HG03460 (cell line): Measurements from ENCODE around the gene HDGF.

ENCODE experiments used
- ATAC-seq: cut with Tn5 transposase; IDR thresholded peaks from one replicate; pipeline ENCODE4 v1.9.1; 2021; ENCODE audit not compliant: unreplicated experiment

Gene HDGF

DNA sequence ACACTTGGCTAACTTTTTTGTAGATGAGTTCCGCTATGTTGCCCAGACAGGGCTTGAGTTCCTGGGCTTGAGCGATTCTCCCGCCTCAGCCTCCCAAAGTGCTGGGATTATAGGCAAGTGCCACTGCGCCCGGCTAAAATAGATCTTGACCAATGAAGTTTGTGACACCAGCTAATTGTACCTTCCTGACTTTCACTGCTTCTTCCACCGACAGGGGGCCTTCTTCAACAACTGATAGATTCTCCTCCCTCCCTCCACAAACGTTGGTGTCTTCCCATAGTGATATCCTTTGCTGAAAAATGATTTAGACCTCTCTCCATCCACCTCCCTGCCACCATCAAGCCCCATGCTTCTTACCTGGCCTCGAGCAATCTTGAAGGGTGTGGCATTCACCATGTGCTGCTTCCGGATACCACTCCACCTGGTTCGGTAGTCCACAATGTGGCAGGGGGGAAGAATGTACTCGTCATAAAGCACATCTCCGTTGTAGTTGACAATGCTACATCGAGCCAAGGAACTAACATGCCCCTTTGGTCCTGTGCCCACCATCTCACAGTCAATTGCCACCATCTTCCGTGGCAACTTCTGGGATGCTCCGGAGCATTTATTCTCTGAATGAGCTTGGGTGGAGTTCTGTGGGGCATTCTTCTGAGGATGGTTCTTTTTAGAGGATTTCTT, 24.8 kb downstream of the HDGF start:
- ATAC-seq: no peak

DNA sequence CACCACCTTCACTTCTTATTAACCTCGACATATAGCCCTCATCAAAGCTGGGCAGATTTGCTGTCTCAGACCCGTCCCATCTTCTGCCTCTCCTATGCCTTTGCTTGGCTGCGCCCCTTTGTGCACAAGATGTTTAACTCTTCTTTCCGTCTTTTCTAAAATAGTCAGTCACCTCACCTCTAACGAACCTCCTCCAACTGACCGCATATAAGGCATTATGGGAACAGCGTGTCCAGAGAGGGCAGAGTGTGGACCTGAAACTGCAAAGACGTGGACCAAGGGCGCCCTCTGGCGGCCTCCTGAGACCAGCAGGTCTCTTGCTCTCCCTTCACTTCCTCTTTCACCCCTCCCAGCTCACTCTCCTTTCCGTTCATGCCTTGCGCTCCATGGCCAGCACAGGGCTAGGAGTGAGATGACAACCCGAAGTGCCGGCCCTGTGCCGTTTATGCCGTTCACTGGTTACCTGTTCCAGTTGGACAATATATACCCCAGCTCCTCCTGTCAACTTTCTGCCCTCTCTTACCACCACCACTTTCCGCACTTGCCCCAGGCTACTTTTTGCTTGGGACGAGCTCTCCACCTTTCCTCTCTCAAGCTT, 25.7 kb downstream of the HDGF start:
- ATAC-seq: no peak

DNA sequence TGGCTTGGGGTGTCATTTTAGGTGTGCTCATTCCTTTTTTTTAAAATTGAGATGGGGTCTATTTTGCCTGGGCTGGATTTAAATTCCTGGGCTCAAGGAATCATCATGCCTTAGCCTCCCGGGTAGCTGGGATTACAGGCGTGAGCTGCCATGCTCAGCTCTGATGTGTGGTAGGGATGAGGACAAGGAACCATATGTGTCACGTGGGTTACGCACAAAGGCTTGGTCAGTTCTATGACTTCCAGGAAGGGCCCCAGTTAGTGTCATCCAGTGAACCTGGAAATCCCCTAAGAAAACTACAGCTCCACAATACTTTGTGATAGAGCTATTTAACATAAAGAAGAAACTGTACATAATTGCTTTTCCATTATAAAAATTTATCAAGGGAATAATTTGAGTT, 29.9 kb downstream of the HDGF start:
- no peak for ATAC-seq

DNA sequence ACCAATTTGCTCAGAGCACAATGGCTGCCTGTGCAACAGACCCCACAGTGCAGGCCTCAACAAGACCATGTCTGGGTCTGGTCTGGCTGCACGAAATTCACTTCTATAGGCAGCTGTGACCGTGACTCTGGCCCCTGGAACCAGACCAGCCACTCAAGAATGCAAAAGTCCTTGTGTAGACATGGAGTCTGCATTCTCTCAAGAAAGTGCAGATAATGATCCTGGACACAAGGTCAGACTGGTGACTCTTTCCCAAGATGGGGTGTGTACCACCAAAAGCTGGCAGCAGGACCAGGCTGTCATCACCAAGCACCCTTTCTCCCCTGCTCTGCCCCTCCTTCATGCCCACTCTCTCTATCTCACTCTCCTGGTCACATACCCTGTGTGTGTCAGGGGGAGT, 30.3 kb downstream of the HDGF start:
- no peak for ATAC-seq

DNA sequence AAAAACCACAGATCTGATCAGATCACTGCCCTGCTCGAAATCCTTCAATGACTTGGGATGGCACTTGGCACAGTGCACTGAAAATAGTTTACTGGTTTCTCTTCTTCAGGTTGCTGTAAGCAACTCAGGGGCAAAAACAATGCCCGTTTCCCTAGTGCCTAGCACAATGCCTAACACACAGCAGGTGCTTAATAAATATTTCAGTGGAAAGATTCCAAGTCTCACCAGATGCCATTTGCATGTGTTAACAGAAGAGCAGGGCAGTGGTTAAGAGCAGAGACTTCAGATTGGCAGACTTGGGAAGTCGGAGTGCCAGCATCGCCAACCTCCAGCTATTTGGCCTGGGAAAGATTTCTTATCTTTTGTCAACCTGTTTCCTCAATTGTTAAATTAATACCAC, 34.1 kb downstream of the HDGF start:
- no peak for ATAC-seq

DNA sequence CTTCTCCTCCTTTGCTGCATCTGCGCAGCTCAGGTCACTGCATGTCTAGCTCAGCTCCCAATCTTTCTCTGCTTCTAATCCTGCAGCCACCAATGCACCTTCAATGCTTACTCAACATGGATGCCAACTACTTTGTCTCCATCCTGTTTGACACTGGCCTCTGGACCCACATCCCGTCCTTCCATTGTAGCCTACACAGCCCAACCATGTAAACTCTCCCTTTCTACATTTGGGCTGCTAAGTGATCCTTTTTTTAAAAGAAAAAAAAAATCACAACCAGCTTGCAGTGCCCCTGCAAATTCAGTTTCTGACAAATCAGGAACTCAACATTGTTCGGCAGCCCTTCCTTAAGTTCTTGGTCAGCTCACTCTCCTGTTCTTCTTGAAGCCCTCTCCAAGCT, 36.6 kb downstream of the HDGF start:
- ATAC-seq: no peak

DNA sequence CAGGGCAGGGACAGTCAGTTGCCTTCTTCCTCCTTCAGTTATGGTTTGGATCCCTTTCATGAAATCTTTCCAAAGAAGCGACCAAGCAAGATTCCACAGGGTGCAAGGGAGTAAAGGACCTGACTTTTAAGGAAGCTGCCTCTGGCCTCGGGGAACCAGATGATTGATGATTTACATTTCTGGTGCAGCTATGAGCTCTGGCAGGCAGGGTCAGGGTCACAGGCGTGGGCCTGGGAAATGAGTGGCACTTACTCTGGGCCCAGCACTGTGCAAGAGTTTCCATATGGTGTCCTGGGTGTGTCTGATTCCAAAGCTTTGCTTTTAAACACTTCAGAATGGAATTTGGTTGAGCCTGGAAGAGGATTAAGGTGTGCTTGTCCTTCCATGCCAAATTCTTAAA, 38.8 kb downstream of the HDGF start:
- ATAC-seq: no peak

DNA sequence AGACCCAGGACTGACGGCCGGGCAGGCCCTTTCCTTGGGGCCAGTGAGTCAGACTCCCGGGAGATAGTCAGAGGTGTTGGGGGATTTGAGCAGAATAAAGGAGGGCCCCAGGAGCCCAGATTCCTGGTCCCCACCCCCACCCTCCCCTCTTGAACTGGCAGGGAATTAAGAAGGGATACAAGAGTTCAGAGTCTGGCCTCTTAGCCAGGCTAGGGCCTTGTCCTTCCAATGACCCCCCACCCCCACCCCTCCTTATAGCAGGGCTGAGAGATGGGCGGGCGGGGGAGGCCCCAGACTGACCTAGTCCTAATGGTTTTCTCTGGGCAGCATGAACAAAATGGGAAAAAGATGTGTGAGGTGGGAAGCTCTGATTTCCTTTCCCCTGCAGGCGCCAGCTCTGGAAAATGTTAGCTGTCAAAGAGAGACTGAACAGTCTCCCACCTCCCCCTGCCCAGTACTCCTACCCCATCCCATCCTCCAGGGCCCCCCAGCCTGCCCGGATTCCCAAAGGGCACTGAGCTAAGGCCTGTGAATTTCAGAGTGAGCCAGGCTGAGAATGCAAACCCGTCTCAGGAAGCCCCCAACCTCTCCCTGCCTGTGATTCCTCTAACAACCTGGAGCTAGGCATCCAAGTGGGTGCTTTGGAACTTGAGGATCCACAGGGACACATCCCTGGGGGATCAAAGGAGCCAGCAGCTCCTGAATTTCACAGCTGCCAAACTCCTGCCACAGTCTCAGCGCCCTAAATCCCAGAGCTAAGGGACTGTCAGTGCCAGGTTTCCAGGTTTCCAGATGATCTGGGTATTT, 40.3 kb downstream of the HDGF start:
- ATAC-seq: no peak

DNA sequence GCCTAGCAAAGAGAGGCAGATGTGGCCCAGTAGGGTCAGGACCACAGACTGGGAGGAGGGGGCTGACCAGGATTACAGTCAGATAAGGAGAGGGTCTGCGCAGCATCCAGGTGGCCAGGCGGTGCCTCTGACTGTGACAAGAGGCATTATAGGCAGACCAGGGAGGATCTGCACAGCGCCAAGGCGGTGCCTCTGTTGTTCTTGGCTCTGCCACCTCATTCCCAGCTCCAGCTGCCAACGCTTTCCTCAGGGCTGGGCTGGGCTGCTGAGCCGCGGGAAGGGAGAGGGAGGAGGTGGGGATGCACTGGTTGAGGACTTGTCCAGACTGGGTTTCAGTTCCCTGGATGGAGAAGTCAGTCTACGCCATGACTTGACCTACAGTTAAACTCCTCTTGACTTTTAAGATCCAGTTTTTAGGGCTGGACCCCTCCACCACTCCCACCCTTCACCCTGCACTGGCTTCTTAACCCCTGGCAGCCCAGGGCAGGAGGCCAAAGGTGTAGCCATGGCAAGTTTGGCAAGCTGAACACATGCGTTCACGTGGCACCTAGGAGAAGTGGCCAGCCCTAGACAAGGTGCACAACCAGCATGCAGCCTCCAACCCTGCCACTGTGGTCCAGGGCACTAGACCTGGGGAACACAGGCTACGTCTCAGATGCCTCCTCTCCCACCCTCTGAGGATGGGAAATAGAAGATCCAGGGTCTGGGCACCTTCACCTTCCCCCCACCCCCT, 41.6 kb downstream of the HDGF start:
- ATAC-seq: no peak

DNA sequence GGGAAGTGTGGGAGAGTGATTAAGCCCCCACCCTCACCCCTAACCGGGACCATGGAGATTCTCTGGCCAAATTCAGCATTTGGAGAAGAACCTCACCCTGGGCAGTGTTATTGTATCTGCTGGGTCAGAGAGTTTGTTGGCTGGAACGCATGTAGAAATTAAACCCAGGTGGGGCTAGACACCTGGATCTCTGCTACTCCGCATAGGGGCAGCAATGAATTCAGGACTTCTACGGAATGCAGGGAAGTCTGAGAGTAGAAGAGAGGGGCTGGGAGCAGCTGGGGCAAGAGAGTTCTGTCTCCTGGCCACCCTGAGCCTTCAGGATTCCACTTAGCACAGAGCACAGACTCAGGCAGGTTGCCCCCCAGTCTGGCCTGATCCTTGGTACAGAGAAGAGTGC, 42.4 kb downstream of the HDGF start:
- no peak for ATAC-seq

DNA sequence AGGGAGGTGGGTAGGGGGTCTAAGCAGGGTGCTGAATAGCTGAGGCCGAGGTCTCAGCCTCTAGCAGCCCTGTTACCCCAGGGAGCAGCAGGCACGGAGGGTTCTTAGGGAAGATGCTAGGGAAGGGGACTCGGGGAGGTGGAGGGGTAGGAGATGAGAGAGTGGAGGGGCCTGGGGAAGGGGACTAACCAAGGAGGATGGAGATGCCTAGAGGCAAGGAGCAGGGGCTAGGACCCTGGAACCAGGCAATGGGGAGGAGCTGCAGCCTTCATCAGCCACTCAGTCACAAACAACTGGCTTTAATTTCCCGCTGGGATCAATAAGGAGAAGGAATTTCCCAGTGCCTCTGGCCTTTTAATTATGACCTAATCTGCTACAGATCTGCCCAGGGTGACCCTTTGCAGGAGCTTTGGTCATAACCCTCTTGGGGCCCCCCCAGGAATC, 43.2 kb downstream of the HDGF start:
- ATAC-seq: no peak

DNA sequence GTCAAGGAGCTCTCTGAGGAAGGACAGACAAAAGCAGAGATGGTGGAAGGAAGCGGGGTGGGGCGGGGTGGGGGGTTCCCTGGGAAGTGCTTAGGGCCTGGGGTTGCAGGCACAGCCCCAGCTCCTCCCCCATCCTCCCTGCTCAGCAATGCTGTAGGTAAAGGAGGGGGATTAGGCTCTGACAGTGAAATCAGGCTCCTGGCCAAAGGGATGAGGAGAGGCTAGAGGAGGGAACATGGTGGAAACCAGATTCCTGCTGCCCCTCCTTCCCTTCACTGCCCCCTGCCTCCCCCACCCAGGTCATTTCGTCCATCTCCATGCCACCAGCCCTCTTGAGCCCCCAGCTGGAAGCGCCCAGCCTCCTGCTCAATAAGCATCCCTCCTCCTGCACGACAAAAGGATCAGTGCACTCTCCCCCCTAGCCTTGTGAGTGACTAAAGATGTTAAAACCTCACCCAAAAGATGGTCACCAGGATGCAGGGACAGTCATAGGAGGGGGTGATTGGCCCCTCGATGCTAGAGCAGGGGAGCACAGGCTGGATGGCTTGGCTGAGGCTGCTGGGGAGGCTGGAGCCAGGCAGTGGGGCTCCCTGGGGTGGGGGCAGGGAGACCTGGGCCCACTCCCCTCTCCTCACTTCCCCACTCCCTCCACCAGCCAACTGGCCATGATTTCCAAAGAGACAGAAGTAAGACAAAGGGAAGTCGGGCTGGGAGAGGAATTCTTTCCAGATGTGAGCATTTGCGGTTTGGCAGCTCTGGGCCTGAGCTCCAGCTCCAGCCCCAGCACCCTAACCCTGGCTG, 43.9 kb downstream of the HDGF start:
- no peak for ATAC-seq

DNA sequence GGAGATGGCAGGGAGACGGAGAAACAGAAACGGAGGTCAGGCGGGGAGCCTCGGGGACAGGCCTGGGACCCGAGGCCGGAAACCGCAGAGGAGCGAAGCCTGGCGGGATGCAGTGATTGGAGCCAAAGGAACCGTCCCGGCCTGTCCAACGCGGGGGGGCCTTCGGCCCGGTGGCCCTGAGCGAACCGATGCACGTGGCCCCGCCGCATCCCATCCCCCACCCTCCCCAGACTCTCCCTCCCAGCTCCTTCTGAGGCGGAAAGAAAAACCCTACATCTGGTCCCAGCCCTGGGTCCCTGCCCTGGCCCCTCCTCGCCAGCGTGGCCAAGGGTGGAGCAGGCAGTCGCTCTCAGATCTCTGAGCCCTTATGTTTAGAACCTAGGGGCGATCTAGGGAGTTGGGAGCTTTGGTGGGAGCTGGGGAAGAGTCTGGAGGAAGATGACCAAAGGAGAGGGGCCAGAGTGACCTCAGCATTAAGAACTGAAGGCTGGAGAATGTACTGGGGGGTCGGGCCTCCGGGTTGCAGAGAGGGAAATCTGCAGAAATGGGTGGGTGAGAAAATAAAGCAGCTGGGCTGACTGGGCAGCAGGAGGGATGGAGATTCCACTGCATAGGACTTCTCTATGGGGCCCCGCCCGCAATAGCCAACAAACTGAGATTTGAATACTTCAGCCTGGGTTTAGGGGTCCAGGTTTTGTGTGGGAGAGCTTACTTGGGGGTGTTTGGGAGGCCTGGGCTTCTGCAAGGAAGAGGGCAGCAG, 44.6 kb downstream of the HDGF start:
- ATAC-seq: no peak

DNA sequence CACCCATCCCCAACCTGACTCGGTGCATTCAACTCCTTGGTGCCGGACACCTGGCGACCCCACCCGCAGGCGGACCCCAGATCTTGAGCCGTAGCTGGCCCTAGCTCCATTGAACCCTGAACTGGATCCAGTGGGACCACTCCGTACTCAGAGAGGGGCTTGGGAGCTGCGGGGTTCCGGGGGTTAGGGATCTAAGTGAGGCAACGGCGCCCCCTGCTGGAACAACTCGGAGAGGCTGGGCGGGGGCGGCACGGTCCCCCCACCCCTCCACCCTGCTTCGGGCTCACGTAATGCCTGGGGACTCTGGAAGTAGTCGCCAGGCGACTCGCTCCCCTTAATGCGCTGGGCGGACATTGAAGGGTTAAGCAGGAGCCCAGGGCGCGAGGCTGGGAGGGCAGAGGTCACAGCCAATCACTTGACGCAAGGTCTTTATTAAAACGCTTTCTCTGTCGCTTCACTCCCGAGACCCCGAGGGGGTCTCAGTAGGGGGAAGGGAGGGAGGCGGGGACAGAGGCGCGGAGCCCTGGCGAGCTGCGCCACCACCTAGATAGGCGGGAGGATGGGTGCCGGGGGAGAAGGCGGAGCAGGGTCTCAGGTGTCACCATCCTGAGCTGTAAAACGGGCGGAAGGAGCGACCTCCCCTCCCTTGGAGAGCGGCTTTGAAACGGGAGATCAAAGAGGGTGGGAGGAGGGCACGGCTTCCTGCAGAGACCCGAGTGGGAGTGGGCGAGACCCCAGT, 45.4 kb downstream of the HDGF start:
- no peak for ATAC-seq

DNA sequence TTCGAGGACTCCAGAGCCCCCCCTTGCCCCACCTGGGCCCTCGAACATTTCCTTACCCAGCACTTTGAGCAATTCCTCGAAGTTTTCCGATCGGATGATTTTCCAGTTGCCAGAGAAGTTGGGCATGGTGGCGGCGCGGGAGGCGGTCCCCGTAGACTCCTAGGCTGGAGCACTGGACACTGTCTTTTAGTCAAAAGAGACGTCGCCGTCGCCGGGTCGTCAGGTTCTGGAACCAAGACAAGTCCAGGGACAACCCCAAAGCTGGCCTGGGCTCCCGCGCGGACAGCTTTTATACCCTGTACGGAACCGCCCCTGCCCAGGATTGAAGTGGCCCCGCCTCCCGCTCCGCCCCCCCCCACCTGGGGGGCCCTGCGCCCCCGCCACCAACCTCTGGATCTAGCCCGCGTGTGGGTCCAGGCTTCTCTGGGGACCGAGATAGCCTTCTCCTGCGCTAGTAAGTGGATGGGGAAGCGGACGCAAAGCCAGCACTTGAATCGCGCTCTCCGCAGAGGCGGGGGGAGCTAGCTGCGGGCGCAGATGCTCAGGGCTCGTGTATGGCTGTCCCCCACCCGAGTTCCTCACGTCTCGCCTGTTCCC, 46.1 kb downstream of the HDGF start, which contains the start of gene CRABP2:
Gene CRABP2, minus strand, starts transcription at position 263 of the 597 bp plus-strand sequence. Its CDS starts 137 bp downstream, at position 126.
- ATAC-seq: no peak

DNA sequence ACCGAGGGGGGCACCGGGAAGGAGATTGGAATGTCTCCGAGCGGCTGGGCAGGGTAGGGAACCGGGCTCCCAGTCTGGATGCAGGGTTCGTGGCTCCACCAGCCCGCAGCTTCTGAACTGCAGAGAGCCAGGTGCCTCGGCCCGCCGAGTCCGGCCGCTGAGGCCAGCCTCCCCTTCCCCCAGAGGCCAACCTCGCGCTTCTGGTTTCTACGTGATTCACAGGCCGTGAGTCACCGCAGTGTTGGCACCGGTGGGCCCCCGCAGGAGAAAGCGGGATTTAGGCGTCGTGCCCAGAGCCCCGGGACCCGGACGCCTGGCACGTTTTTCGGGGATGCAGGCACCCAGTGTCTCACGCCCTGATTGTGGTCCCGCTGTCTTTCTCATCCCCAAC, 46.5 kb downstream of the HDGF start:
- no peak for ATAC-seq

DNA sequence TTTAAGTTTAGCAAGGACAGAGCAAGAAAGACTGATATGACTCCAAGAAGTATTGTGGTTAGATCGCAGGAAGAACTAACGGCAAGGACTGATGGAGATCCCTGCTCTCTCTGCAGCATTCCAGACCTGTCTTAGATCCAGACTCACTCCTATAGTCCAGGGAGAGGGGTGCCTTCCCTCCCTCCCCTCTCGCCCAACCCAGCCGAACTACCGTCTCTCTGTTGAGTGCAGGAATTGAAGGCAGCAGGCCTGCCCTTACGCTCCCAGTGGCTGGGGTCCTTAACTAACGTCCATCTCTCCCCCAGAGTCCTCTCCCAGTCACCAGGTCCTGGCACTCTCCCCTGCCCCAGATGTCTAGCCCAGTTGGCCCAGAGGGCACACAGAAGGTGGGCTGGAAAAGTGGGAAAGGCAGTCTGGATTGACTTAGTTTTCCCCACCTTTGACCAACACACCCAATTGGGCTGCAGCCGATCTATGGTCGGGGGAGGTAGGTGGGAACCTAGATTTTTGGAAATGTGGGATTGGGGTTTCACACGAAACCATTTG, 47.2 kb downstream of the HDGF start:
- ATAC-seq: no peak

DNA sequence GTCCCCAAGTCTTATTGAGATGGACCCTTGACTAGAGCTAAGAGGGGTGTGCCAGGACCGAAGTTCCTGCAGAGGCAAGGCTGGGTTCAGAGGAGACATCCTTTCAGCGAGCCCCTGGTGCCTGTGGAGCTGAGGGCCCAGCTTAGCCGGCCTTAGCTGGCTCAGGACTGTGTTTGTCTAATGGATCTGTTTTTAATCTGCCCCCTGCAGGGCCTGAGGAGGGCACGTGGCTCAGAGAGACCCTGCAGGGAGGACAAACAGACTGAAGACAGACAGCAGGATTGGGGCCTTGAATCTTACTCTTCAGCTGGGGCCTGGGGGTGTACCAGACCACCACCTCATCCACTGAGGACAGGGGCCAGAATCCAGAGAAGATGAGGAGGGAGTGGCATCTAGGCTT, 47.7 kb downstream of the HDGF start:
- ATAC-seq: no peak

DNA sequence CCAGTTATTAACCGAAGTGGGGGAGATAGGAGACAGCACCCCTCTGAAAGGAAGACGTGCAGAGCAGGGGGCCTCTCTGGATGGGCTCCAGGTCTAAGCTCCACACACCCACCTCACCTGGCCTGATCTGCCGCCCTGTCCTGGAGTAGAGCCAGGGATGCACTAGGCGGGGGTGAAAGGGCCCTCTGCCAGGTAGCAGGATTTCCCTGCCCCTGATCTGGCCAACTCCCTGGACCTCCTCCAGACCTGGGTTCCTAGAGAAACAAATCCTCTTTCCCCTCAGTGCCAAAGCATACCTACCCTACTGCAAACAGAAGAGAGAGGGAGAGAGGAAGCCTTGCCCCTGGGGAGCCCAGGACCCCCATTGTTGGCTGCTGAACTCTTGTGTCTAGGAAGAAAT, 48.1 kb downstream of the HDGF start:
- ATAC-seq: no peak
